Measurements from ENCODE around the gene RDH14.

RDH14 gene

DNA sequence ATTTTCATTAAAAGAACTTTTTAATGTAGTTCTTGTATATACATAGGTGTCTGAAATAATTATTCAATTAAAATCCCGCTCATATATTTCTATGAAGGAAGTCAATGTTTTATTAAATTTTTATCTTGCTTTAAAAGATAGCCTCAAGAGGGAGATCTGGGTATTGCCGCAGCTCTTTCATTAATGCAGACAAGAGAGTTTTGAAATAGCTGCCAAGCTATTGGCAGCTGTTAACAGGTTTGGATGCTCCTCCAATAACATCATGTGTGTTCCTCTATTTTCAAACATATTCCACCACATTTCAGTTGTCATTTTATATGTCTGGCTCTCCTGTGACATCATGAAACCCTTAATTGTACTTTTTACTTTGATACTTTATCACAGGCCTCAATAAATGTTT, 41.8 kb upstream of the RDH14 start:
- no peaks in the 10 kb centered on the region for H3K36me3 Mint-ChIP-seq (ENCODE audit: low read depth)
- no peaks in the 10 kb centered on the region for H3K4me1 Mint-ChIP-seq
- no peaks in the 10 kb centered on the region for H3K9me3 Mint-ChIP-seq
- TF ChIP-seq, protein P1, sequence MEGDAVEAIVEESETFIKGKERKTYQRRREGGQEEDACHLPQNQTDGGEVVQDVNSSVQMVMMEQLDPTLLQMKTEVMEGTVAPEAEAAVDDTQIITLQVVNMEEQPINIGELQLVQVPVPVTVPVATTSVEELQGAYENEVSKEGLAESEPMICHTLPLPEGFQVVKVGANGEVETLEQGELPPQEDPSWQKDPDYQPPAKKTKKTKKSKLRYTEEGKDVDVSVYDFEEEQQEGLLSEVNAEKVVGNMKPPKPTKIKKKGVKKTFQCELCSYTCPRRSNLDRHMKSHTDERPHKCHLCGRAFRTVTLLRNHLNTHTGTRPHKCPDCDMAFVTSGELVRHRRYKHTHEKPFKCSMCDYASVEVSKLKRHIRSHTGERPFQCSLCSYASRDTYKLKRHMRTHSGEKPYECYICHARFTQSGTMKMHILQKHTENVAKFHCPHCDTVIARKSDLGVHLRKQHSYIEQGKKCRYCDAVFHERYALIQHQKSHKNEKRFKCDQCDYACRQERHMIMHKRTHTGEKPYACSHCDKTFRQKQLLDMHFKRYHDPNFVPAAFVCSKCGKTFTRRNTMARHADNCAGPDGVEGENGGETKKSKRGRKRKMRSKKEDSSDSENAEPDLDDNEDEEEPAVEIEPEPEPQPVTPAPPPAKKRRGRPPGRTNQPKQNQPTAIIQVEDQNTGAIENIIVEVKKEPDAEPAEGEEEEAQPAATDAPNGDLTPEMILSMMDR (IDR thresholded peaks at IDR 0.05) = no peak
- H3K27me3 Mint-ChIP-seq (ENCODE audit: low read depth, poor library complexity) = no peaks in the 10 kb centered on the region
- H3K27ac Mint-ChIP-seq = no peak overlapping the region
- DNase-seq = no peak
- H3K4me3 Mint-ChIP-seq = no peak overlapping the region

DNA sequence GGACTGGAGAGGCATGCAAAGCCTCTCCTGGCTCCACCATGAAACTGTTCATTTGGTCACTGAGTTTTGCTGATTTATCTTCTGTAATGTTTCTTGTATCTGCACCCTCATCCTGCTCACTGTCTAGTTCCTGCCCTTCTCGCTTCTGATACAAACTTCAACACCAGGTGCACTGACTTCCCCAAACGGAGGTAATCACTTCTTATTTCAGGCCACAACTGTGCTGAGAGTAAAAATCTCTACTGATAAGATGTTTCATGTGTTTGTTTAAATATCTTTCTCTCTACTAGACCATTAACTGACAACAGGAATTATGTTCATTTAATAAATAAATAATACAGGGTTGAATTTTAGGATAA, 39.8 kb upstream of the RDH14 start:
- H3K9me3 Mint-ChIP-seq = peaks cover 9% of the 10 kb centered on the region
- TF ChIP-seq, protein P1 (IDR thresholded peaks at IDR 0.05) = no peak
- DNase-seq = no peak
- no peak overlapping the region for H3K4me3 Mint-ChIP-seq
- H3K36me3 Mint-ChIP-seq (ENCODE audit: low read depth) = no peaks in the 10 kb centered on the region
- H3K27ac Mint-ChIP-seq = no peak overlapping the region
- no peaks in the 10 kb centered on the region for H3K4me1 Mint-ChIP-seq
- H3K27me3 Mint-ChIP-seq (ENCODE audit: low read depth, poor library complexity) = no peaks in the 10 kb centered on the region

DNA sequence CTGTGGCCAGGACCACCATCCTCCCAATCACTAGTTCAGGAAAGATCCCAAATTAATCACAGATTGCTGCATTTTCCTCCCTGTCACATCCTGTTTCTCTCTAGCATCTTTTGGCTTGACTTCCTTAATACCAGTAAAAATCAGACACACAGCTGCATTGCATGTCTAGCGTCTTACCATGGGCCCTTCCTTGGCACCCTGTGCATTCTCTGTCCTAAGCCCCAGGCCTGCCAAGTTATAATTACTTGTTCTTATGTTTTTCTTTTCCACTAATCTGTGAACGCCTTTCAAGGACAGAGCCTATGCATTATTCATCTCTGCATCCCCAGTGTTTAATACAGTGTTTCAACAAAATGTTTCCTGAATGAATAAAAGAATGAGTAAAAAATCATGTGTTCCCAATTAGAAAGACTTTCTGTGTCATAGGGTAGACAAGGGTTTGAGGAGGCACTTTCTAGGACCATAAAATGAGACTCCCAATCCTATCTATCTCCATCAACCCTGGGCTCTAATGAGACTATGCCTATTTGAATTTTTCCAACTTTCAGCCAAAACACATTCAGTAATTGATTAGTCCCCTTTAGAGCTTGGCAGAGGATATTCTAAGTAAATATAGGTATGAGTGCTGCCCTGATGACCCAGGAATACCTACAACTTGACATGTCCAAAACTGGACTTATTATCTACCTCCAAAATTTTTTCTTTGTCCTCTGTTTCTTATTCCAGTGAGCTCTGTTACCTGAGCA, 39.2 kb upstream of the RDH14 start:
- no peak for DNase-seq
- no peaks in the 10 kb centered on the region for H3K4me1 Mint-ChIP-seq
- no peak overlapping the region for H3K27ac Mint-ChIP-seq
- no peaks in the 10 kb centered on the region for H3K36me3 Mint-ChIP-seq (ENCODE audit: low read depth)
- no peaks in the 10 kb centered on the region for H3K27me3 Mint-ChIP-seq (ENCODE audit: low read depth, poor library complexity)
- H3K4me3 Mint-ChIP-seq = no peak overlapping the region
- TF ChIP-seq, protein P1 (IDR thresholded peaks at IDR 0.05) = no peak
- peaks cover 9% of the 10 kb centered on the region for H3K9me3 Mint-ChIP-seq

DNA sequence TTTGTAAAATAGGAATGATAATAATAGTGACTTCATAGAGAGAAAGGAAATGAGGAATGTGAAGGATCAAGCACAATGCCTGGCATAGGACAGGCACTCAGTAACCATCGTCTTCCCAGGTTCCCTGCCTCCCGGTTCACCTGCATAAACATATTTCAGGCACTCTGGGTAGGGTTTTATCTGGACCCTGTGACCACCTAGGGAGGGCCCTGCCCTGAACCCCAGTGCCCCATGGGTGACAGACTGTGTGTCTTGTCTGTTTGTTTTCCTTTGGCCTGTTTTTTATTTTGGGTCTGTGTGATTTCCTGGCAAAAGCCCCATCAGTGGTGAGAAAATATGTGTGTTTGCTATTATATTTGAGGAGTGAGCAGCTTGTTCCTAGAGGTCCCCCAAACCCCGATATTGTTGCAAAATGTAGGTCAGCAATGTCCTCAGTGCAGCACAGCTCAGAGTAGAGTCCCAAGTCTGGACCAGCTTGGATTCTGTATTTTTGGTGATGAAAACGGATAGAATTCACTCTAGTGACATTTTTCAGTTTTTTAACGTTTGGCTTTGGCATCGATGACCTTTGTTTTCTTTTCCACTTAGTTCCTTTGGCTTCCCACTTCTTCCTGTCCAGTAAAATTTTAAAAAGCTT, 38.5 kb upstream of the RDH14 start:
- TF ChIP-seq, protein P1 (IDR thresholded peaks at IDR 0.05) = no peak
- H3K9me3 Mint-ChIP-seq = peaks cover 9% of the 10 kb centered on the region
- H3K4me1 Mint-ChIP-seq = no peaks in the 10 kb centered on the region

DNA sequence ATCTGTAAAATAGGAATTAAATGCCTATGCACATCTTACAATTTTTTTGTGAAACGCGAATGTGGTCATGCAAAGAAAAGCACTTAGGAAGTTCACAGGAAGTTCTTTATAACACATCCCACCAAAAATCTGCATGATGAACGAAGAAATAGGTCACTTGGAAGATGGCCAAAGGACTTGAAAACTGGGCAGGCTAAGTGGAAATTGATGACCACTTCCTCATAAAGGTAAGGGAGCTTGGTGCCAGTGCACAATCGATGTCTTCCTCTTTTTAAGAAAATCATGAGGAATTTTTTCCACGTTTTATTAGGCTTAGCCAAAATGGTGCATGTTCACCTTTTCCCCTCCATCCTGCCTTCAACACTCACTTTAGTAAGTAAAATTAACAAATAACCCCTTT, 37.2 kb upstream of the RDH14 start:
- Mint-ChIP-seq H3K4me3 (no peak overlapping the region), H3K27ac (no peak overlapping the region)

More for the DNA sequence above, 38.5 kb upstream of the RDH14 start:
- Mint-ChIP-seq H3K27me3 (ENCODE audit: low read depth, poor library complexity) (no peaks in the 10 kb centered on the region), H3K36me3 (ENCODE audit: low read depth) (no peaks in the 10 kb centered on the region), H3K27ac (no peak overlapping the region), H3K4me3 (no peak overlapping the region)
- DNase-seq = no peak

More for the DNA sequence above, 37.2 kb upstream of the RDH14 start:
- TF ChIP-seq, protein P1 (IDR thresholded peaks at IDR 0.05) = no peak
- H3K4me1 Mint-ChIP-seq = no peaks in the 10 kb centered on the region
- H3K36me3 Mint-ChIP-seq (ENCODE audit: low read depth) = no peaks in the 10 kb centered on the region
- no peaks in the 10 kb centered on the region for H3K27me3 Mint-ChIP-seq (ENCODE audit: low read depth, poor library complexity)
- peaks cover 9% of the 10 kb centered on the region for H3K9me3 Mint-ChIP-seq
- DNase-seq = no peak
